Panc1 (cell line): ENCODE measurements around the gene ETNK1. TPM values are rescaled to one million over a fixed set of nuclear protein-coding genes. Genes with fewer than 3 reads are reported as not detected.

ENCODE experiments used
- ATAC-seq: fragments of 200-7000 bp; cut with Tn5 transposase; 2 replicates; pipeline ENCODE4 v1.9.1; 2020; ENCODE audit warnings: mild to moderate bottlenecking, moderate library complexity
- BruUV-seq: library from RNA; stranded (reverse); fragments of 400-500 nt; replicated peaks from 2 replicates; lab custom pipeline; 2021; lab: Mats Ljungman, UMichigan
- CTCF ChIA-PET: fragments of 300-600 bp; sonication (Branson Sonifier 250); formaldehyde crosslinking; loops from one replicate; lab custom pipeline; 2022; ENCODE audit warnings: antibody characterized with exemption; lab: Charles Lee
- POLR2A ChIA-PET: fragments of 300-600 bp; sonication (Branson Sonifier 250); formaldehyde crosslinking; loops from one replicate; lab custom pipeline; 2022; ENCODE audit warnings: antibody characterized with exemption; lab: Charles Lee
- DNase-seq: peaks from one replicate; pipeline ENCODE4 v3.0.0-alpha.2; 2010; ENCODE audit warnings: low read depth, low spot score
- H3K27ac ChIP-seq: 2 replicates; pipeline ENCODE4 v1.5.1; 2011; ENCODE audit warnings: mild to moderate bottlenecking, low read length, inconsistent platforms
- H3K27me3 ChIP-seq: fragments of 200-500 bp; sonication (Bioruptor generic); 2 replicates; pipeline ENCODE4 v1.6.0; 2014; ENCODE audit warnings: low read length, inconsistent platforms; ENCODE audit not compliant: control insufficient read depth, insufficient read depth
- H3K36me3 ChIP-seq: fragments of 200-500 bp; sonication (Bioruptor generic); 2 replicates; pipeline ENCODE4 v1.5.1; 2014; ENCODE audit warnings: inconsistent platforms, mild to moderate bottlenecking, low read length, moderate library complexity; ENCODE audit not compliant: control insufficient read depth, insufficient read depth
- H3K4me1 ChIP-seq: 2 replicates; pipeline ENCODE4 v1.5.1; 2011; ENCODE audit warnings: inconsistent platforms, mild to moderate bottlenecking, low read length, moderate library complexity; ENCODE audit not compliant: control insufficient read depth, insufficient read depth
- H3K4me3 ChIP-seq, 2 experiments: 2 replicates each; pipeline ENCODE4 v1.5.1; 2011 to 2012; ENCODE audit warnings: low read depth in 2 of 2, low read length in 2 of 2, mild to moderate bottlenecking in 2 of 2, inconsistent platforms in 1 of 2, moderate library complexity in 1 of 2
- H3K9me3 ChIP-seq: fragments of 200-500 bp; sonication (Bioruptor generic); 2 replicates; pipeline ENCODE4 v1.5.1; 2014; ENCODE audit warnings: low read depth, mild to moderate bottlenecking, inconsistent platforms, low read length, moderate library complexity; ENCODE audit not compliant: control insufficient read depth, insufficient read depth
- CTCF ChIP-seq: fragments of 450-650 bp; IDR thresholded peaks from 2 replicates; pipeline ENCODE4 v1.5.1; 2017; ENCODE audit warnings: mild to moderate bottlenecking
- POLR2AphosphoS5 ChIP-seq: IDR thresholded peaks from 2 replicates; pipeline ENCODE4 v1.6.1; 2012; ENCODE audit warnings: mild to moderate bottlenecking, low read depth, low read length, moderate library complexity
- REST ChIP-seq, 2 experiments: IDR thresholded peaks; 2 replicates each; pipeline ENCODE4 v1.6.1; 2011 to 2012; ENCODE audit warnings: low read depth in 2 of 2, control low read depth in 1 of 2, low read length in 1 of 2, mild to moderate bottlenecking in 1 of 2, moderate library complexity in 1 of 2; ENCODE audit not compliant: insufficient read depth in 1 of 2
- SIN3A ChIP-seq: IDR thresholded peaks from 2 replicates; pipeline ENCODE4 v1.6.1; 2012; ENCODE audit warnings: low read depth, mild to moderate bottlenecking, low read length, moderate library complexity, borderline replicate concordance; ENCODE audit not compliant: insufficient read depth
- TCF7L2 ChIP-seq: IDR thresholded peaks from 2 replicates; pipeline ENCODE4 v1.6.1; 2011; ENCODE audit warnings: mild to moderate bottlenecking, low read depth, low read length, inconsistent platforms
- in situ Hi-C: cut with HindIII; loops from 2 replicates; pipeline ENCODE4 v1.10.0; 2016; ENCODE audit warnings: low sequenced_read_pairs, low pct_unique_long_range_greater_than_20kb
- intact Hi-C: fragments of 100-400 bp; cut with micrococcal nuclease; formaldehyde crosslinking; loops from one replicate; pipeline ENCODE4 v1.10.0; 2022; ENCODE audit not compliant: unreplicated experiment
- total RNA-seq: library from RNA; stranded (reverse); gene quantifications from one replicate; pipeline ENCODE4 v1.2.1, GENCODE V29; 2021; ENCODE audit not compliant: unreplicated experiment

Gene ETNK1
- total RNA-seq, 1 experiment from 2014 or later = 43.1 TPM

- H3K4me1 ChIP-seq = no peaks in the 10 kb centered on the region
- in situ Hi-C loops = no loop called here
- no peaks in the 10 kb centered on the region for H3K27me3 ChIP-seq
- DNase-seq = no peak
- POLR2A ChIA-PET = no interaction called here
- no peaks in the 10 kb centered on the region for H3K36me3 ChIP-seq
- no peak overlapping the region for H3K27ac ChIP-seq
- intact Hi-C loops = no loop called here
- H3K4me3 ChIP-seq = no peak overlapping the region
- BruUV-seq = no TSS peak
- CTCF ChIA-PET = no interaction called here
- ATAC-seq = no peak
- no peak for TF ChIP-seq SIN3A
- no peak for TF ChIP-seq CTCF
- no peak for TF ChIP-seq REST (IDR thresholded peaks at IDR 0.05; ENCODE audit: insufficient read depth in 1 of 2, low read depth in 2 of 2, low read length in 1 of 2)
- no peak for TF ChIP-seq TCF7L2
- TF ChIP-seq POLR2AphosphoS5 = no peak
- H3K9me3 ChIP-seq = no peaks in the 10 kb centered on the region
Measured at GRCh38 chr12:22729957-22730443, 105.0 kb downstream of the ETNK1 start.

GRCh38 chr12:22731236-22731635, 106.3 kb downstream of the ETNK1 start:
- BruUV-seq = no TSS peak
- Histone ChIP-seq H3K9me3 (no peaks in the 10 kb centered on the region), H3K4me1 (no peaks in the 10 kb centered on the region), H3K4me3 (no peak overlapping the region), H3K36me3 (no peaks in the 10 kb centered on the region), H3K27me3 (no peaks in the 10 kb centered on the region), H3K27ac (no peak overlapping the region)
- intact Hi-C loops = no loop called here
- CTCF ChIA-PET = no interaction called here
- TF ChIP-seq TCF7L2 = no peak
- ATAC-seq = no peak
- in situ Hi-C loops = no loop called here
- POLR2A ChIA-PET = no interaction called here
- no peak for DNase-seq

GRCh38 chr12:22733756-22734155, 108.8 kb downstream of the ETNK1 start:
- in situ Hi-C loops = no loop called here
- CTCF ChIA-PET = no interaction called here
- TF ChIP-seq TCF7L2 = no peak
- no peak for TF ChIP-seq POLR2AphosphoS5

More at GRCh38 chr12:22733756-22734155, 108.8 kb downstream of the ETNK1 start:
- intact Hi-C loops = no loop called here
- Histone ChIP-seq H3K27ac (no peak overlapping the region), H3K36me3 (no peaks in the 10 kb centered on the region), H3K4me1 (no peaks in the 10 kb centered on the region), H3K4me3 (no peak overlapping the region), H3K9me3 (no peaks in the 10 kb centered on the region), H3K27me3 (no peaks in the 10 kb centered on the region)
- BruUV-seq = no TSS peak
- ATAC-seq (no peak), DNase-seq (no peak)
- POLR2A ChIA-PET = no interaction called here
